Right lobe of liver (tissue), 6 donors: ENCODE measurements around the gene PAX5. TPM values are rescaled to one million over a fixed set of nuclear protein-coding genes. Genes with fewer than 3 reads are reported as not detected.
A peak's percentile ranks its signal among the peaks of the same experiment; 100 is the strongest.

ENCODE experiments used
- ATAC-seq, 4 donors: fragments of 200-7000 bp; cut with Tn5 transposase; one replicate each; pipeline ENCODE4 v1.9.1; 2020; ENCODE audit warnings: mild to moderate bottlenecking in 4 of 4, moderate library complexity in 4 of 4
- DNase-seq, 3 donors: peaks; one replicate each; pipeline ENCODE4 v3.0.0-alpha.2; 2020
- H3K27ac ChIP-seq, 3 donors: fragments of 200-600 bp; one replicate each; pipeline ENCODE4 v1.8.0; 2022
- H3K27me3 ChIP-seq, 2 donors: fragments of 200-600 bp; one replicate each; pipeline ENCODE4 v1.8.0; 2022
- H3K36me3 ChIP-seq, 4 donors: fragments of 200-600 bp; sonication (generic) in 1 of 4; one replicate each; pipeline versions ENCODE4 v1.5.1 to v1.8.0; 2017 to 2022; ENCODE audit warnings: control low read depth in 1 of 4
- H3K4me1 ChIP-seq, 4 donors: fragments of 200-600 bp; sonication (generic) in 1 of 4; one replicate each; pipeline versions ENCODE4 v1.5.1 to v1.8.0; 2017 to 2022; ENCODE audit warnings: control low read depth in 1 of 4
- H3K4me3 ChIP-seq, 3 donors: fragments of 200-600 bp; one replicate each; pipeline ENCODE4 v1.8.0; 2022
- H3K9me3 ChIP-seq, 4 donors: fragments of 200-600 bp; sonication (generic) in 1 of 4; one replicate each; pipeline versions ENCODE4 v1.5.1 to v1.8.0; 2017 to 2022; ENCODE audit warnings: control low read depth in 1 of 4
- POLR2A ChIP-seq: fragments of 450-650 bp; IDR thresholded peaks from one replicate; pipeline ENCODE4 v1.6.1; 2017; ENCODE audit warnings: antibody characterized with exemption, mild to moderate bottlenecking
- WGBS: methylation state at CpG from one replicate; pipeline ENCODE4 v1.1.6; 2018; ENCODE audit warnings: low coverage, low lambda C conversion rate; ENCODE audit not compliant: insufficient coverage; ENCODE audit errors: missing lambda C conversion rate; 5-methylcytosine and 5-hydroxymethylcytosine counted together
- intact Hi-C, 2 donors: fragments of 100-400 bp; cut with DNase I; formaldehyde crosslinking; loops; one replicate each; pipeline versions ENCODE4 v1.11.2 to v1.14.1; 2022
- total RNA-seq, 6 experiments: library from RNA; depleted of rRNA in 2 of 6; stranded (reverse); fragments of >200 nt in 2 of 6; fragmentation: NEBNext Ultra II Directional in 3 of 6; extraction: Animal tissue kit (Norgen Biotek cat#: 25700) in 3 of 6; gene quantifications; one replicate each; pipeline versions ENCODE4 v1.1.0 to v1.2.4, GENCODE V29; 2016 to 2023
- TF ChIP-seq, protein P1 (sequence below), 4 donors: fragments of 200-600 bp in 3 of 4; fragments of 450-650 bp in 1 of 4; IDR thresholded peaks; one replicate each; pipeline versions ENCODE4 v1.5.1 to v1.8.0; 2016 to 2022; ENCODE audit warnings: antibody characterized with exemption in 4 of 4, mild to moderate bottlenecking in 2 of 4
- donor health status: DM: no; HTN: yes; CAD: no.
- donor health status: DM: no; HTN: no; CAD: no.
- donor health status: DM: no; HTN: no; CAD: no.
- donor health status: DM: no; HTN: yes; CAD: no.
- donor health status: DM: no; HTN: yes; CAD: no.

The PAX5 gene
- total RNA-seq, 6 experiments from 2014 or later = 0.12 to 0.18 TPM; not detected in 4

DNA sequence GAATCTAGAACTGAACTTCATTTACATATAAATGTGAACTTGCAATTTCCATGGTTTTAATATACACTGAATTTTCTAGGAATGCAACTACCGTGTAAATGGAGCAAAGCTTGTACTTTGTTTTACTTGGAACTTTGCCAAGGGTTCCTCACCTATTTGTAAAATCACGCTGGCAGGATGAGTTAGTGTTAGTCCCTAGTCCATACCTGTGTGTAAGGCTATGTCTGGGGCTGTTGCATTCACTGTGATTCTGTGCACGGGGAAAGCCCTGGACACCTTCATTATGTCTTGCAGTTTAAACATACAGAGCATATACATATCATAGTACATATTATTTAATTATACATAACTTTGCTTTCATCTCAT lies 119.9 kb downstream of the PAX5 start:
- no peaks in the 10 kb centered on the region for H3K9me3 ChIP-seq
- H3K27ac ChIP-seq = no peak overlapping the region
- ATAC-seq = peak in 3 of 4 donors; percentile 26 to 44 (median 30)
- no peaks in the 10 kb centered on the region for H3K36me3 ChIP-seq
- 17% methylated on average over 3 of the region's 3 CpGs for WGBS
- no peaks in the 10 kb centered on the region for H3K4me1 ChIP-seq
- no peak for TF ChIP-seq POLR2A
- TF ChIP-seq, protein P1, sequence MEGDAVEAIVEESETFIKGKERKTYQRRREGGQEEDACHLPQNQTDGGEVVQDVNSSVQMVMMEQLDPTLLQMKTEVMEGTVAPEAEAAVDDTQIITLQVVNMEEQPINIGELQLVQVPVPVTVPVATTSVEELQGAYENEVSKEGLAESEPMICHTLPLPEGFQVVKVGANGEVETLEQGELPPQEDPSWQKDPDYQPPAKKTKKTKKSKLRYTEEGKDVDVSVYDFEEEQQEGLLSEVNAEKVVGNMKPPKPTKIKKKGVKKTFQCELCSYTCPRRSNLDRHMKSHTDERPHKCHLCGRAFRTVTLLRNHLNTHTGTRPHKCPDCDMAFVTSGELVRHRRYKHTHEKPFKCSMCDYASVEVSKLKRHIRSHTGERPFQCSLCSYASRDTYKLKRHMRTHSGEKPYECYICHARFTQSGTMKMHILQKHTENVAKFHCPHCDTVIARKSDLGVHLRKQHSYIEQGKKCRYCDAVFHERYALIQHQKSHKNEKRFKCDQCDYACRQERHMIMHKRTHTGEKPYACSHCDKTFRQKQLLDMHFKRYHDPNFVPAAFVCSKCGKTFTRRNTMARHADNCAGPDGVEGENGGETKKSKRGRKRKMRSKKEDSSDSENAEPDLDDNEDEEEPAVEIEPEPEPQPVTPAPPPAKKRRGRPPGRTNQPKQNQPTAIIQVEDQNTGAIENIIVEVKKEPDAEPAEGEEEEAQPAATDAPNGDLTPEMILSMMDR (IDR thresholded peaks at IDR 0.05) = no peak
- intact Hi-C loops = no loop called here
- no peak for DNase-seq
- no peaks in the 10 kb centered on the region for H3K27me3 ChIP-seq
- H3K4me3 ChIP-seq = no peak overlapping the region

DNA sequence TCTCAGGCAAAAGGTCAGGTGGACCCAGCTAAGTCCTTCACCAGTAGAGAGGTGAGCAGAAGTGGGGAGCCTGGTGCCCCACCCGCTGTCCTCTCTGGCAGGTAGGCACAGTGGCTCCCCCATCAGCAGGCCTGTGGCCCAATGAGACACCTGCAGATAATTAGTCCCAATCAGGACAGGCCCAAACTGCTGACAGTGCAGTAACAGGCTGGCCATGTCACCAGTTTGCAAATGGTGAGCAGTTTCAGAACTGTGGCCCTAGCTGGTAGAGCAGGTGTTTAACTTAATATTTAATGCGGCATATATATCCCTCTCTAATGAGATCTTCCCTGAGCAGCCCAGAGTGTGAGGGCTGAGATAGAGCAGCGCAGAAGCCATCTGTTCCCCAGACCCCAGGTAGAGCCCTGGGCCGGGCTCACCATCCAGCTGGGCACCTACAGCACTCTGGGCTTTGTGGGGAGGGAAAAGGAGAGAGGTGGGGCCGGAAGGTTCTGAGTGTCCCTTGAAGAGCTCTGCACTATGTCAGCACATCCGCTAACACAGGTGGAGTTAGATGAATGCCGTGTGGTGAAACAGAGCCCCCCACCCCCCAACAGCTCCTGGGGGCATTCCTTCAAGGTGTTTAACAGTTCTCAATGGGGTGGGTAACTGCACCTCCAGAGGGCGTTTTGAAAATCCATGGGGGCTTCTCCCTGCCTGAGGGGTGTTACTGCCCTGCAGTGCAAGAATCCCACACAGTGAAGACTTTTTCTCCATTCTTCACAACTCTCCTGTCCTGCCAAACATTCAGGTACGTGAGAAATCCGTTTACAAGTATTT lies 120.5 kb downstream of the PAX5 start:
- WGBS = 45% methylated on average over 6 of the region's 10 CpGs
- intact Hi-C loops = no loop called here
- TF ChIP-seq, protein P1 (IDR thresholded peaks at IDR 0.05) = no peak
- no peak for TF ChIP-seq POLR2A
- ATAC-seq = no peak
- H3K36me3 ChIP-seq = no peaks in the 10 kb centered on the region
- no peak overlapping the region for H3K4me3 ChIP-seq
- H3K27me3 ChIP-seq = no peaks in the 10 kb centered on the region
- no peaks in the 10 kb centered on the region for H3K9me3 ChIP-seq
- no peaks in the 10 kb centered on the region for H3K4me1 ChIP-seq
- H3K27ac ChIP-seq = no peak overlapping the region
- DNase-seq = no peak

DNA sequence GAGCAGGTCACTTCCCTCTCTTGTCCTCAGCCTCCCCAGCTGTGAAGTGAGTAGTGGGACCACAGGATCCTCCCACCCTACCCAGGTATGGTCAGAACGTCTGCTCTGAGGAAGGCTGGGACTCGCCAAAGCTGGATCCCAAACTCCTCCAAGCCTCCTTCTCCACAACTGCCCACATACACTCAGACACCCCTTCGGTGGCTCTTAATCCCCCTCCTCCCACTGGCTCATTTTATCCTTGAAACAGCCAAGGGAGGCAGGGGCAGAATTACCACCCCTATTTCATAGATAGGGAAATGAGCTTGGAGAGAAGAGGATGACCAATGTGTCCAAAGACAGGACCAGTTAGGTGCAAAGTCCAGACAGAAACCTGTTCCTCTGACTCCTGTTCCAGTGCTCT lies 121.4 kb downstream of the PAX5 start:
- Histone ChIP-seq H3K4me1 (no peaks in the 10 kb centered on the region), H3K9me3 (no peaks in the 10 kb centered on the region), H3K36me3 (no peaks in the 10 kb centered on the region), H3K4me3 (no peak overlapping the region), H3K27me3 (no peaks in the 10 kb centered on the region), H3K27ac (no peak overlapping the region)
- TF ChIP-seq POLR2A = no peak
- TF ChIP-seq, protein P1 (IDR thresholded peaks at IDR 0.05) = no peak
- WGBS = 66% methylated on average over 3 of the region's 3 CpGs
- ATAC-seq (no peak), DNase-seq (no peak)
- intact Hi-C loops = no loop called here

DNA sequence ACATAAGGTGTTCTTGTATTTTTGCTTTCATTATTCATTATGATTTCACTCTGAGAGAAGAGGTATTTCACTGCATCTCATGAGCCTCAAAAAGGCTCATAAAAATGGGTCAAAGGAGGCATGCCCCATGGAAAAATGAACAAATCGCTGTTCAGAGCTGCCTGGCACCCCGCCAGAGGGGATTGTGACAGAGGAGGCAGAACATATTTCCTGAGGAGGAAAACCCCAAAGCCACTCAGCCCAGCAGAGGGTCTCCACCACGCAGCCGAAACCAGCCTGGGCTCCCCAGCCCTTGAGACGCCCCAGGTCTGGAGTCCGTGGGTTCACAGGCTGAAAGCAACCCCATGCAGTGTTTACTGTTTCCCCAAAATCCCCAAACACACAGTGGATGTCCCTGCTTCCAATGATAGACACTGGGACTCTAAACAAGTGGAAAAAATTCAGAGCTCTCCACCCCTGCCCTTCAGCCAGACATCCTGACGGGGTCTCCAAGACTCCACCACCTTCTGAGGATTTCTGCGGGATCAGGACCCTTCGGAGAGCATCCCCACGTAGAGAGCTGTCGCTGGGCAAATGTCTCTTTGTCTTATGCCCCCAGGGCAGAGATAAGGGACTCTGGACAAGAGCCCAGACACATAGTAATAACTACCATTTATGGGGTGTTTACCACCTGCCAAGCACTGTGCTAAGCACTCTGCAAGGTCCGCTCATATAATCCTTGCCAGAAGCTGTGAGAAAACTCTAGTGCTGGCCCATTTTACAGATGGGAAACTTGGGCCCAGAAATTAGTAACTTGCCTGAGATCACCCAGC lies 122.3 kb downstream of the PAX5 start:
- Histone ChIP-seq H3K4me1 (no peaks in the 10 kb centered on the region), H3K36me3 (no peaks in the 10 kb centered on the region), H3K4me3 (no peak overlapping the region), H3K27ac (no peak overlapping the region), H3K9me3 (no peaks in the 10 kb centered on the region), H3K27me3 (no peaks in the 10 kb centered on the region)
- no peak for TF ChIP-seq POLR2A
- no peak for DNase-seq
- WGBS = 53% methylated on average over 5 of the region's 12 CpGs
- ATAC-seq = no peak
- intact Hi-C loops = no loop called here

DNA sequence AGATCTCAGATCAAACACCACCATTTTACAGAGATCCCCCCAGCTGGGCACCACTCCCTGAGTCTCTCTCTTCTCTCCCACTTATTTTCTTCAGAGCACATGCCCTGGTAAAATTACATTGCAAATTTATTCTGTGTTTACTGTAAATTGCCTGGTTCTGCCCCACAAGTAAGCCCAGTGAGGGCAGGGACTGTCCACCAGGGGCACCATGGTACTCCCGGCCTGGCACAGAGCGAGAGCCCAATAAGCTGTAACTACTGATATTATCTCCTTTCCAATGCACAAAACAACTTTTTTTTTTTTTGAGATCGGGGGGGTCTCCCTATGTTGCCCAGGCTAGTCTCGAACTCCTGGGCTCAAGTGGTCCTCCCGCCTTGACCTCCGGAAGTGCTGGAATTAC lies 123.0 kb downstream of the PAX5 start:
- Histone ChIP-seq H3K4me3 (no peak overlapping the region), H3K9me3 (no peaks in the 10 kb centered on the region), H3K36me3 (no peaks in the 10 kb centered on the region), H3K27me3 (no peaks in the 10 kb centered on the region), H3K4me1 (no peaks in the 10 kb centered on the region), H3K27ac (no peak overlapping the region)
- WGBS = 66% methylated on average over 6 of the region's 6 CpGs
- DNase-seq = no peak
- intact Hi-C loops = no loop called here
- no peak for ATAC-seq
- no peak for TF ChIP-seq POLR2A
- TF ChIP-seq, protein P1 (IDR thresholded peaks at IDR 0.05) = no peak
